KMS-11 (cell line): Measurements from ENCODE around the gene TAC4.

Experiments
- H2AFZ ChIP-seq: fragments of 200-600 bp; sonication (generic); 2 replicates; pipeline ENCODE4 v1.6.1; 2016; ENCODE audit warnings: antibody characterized with exemption, mixed run types, low read depth
- H3K27ac ChIP-seq: fragments of 200-600 bp; sonication (generic); 2 replicates; pipeline ENCODE4 v1.6.1; 2016; ENCODE audit warnings: mild to moderate bottlenecking, mixed run types
- H3K27me3 ChIP-seq: fragments of 200-600 bp; sonication (generic); 2 replicates; pipeline ENCODE4 v1.6.1; 2017; ENCODE audit warnings: mild to moderate bottlenecking, low read depth, mixed run types, moderate library complexity; ENCODE audit not compliant: insufficient read depth
- H3K36me3 ChIP-seq: fragments of 200-600 bp; sonication (generic); 2 replicates; pipeline ENCODE4 v1.6.1; 2017; ENCODE audit warnings: mild to moderate bottlenecking, mixed run types; ENCODE audit not compliant: insufficient read depth
- H3K4me1 ChIP-seq: fragments of 200-600 bp; sonication (generic); 2 replicates; pipeline ENCODE4 v1.6.1; 2016; ENCODE audit warnings: mild to moderate bottlenecking, low read depth, mixed run types; ENCODE audit not compliant: poor library complexity, severe bottlenecking
- H3K4me2 ChIP-seq: fragments of 200-600 bp; sonication (generic); 2 replicates; pipeline ENCODE4 v1.7.0; 2016; ENCODE audit warnings: mild to moderate bottlenecking, mixed run types
- H3K4me3 ChIP-seq: fragments of 200-600 bp; sonication (generic); IDR thresholded peaks from 2 replicates; pipeline ENCODE4 v1.6.1; 2017; ENCODE audit warnings: low read depth, low read length, mixed read lengths; ENCODE audit not compliant: insufficient read depth
- H3K79me2 ChIP-seq: fragments of 200-600 bp; sonication (generic); 2 replicates; pipeline ENCODE4 v1.6.1; 2016; ENCODE audit warnings: low read depth, mixed run types; ENCODE audit not compliant: insufficient read depth
- H3K9ac ChIP-seq: fragments of 200-600 bp; sonication (generic); 2 replicates; pipeline ENCODE4 v1.6.1; 2016; ENCODE audit warnings: mild to moderate bottlenecking, mixed run types
- H4K20me1 ChIP-seq: fragments of 200-600 bp; sonication (generic); 2 replicates; pipeline ENCODE4 v1.6.1; 2016; ENCODE audit warnings: mild to moderate bottlenecking, mixed run types; ENCODE audit not compliant: insufficient read depth
- CTCF ChIP-seq: fragments of 200-600 bp; sonication (generic); conservative IDR thresholded peaks from 2 replicates; pipeline ENCODE4 v1.6.1; 2017; ENCODE audit warnings: low read depth, mild to moderate bottlenecking, antibody characterized with exemption, low read length, moderate library complexity, mixed read lengths

The TAC4 gene

GRCh38 chr17:49894761-49895160, 46.9 kb upstream of the TAC4 start:
- Histone ChIP-seq H2AFZ (no peak overlapping the region), H4K20me1 (no peaks in the 10 kb centered on the region), H3K4me3 (no peak overlapping the region), H3K79me2 (no peaks in the 10 kb centered on the region), H3K9ac (no peak overlapping the region), H3K27me3 (peaks cover 100% of the 10 kb centered on the region), H3K4me2 (no peak overlapping the region), H3K27ac (no peak overlapping the region), H3K4me1 (no peaks in the 10 kb centered on the region), H3K36me3 (no peaks in the 10 kb centered on the region)
- TF ChIP-seq CTCF, result no peak

GRCh38 chr17:49891694-49892389, 44.0 kb upstream of the TAC4 start:
- Histone ChIP-seq H2AFZ (no peak overlapping the region), H3K27ac (no peak overlapping the region), H3K79me2 (no peaks in the 10 kb centered on the region), H3K27me3 (peaks cover 96% of the 10 kb centered on the region), H3K36me3 (no peaks in the 10 kb centered on the region), H4K20me1 (no peaks in the 10 kb centered on the region), H3K4me3 (no peak overlapping the region), H3K4me2 (no peak overlapping the region), H3K9ac (no peak overlapping the region), H3K4me1 (no peaks in the 10 kb centered on the region)
- no peak for TF ChIP-seq CTCF

GRCh38 chr17:49891271-49891670, 43.4 kb upstream of the TAC4 start:
- TF ChIP-seq CTCF, result no peak
- H3K27me3 ChIP-seq, result peaks cover 96% of the 10 kb centered on the region
- H3K4me1 ChIP-seq, result no peaks in the 10 kb centered on the region
- H3K27ac ChIP-seq, result no peak overlapping the region
- H3K36me3 ChIP-seq, result no peaks in the 10 kb centered on the region
- H3K79me2 ChIP-seq, result no peaks in the 10 kb centered on the region
- no peak overlapping the region for H3K4me3 ChIP-seq
- H3K4me2 ChIP-seq, result no peak overlapping the region
- no peak overlapping the region for H3K9ac ChIP-seq
- no peak overlapping the region for H2AFZ ChIP-seq
- H4K20me1 ChIP-seq, result no peaks in the 10 kb centered on the region

- TF ChIP-seq CTCF, result no peak
- no peaks in the 10 kb centered on the region for H3K36me3 ChIP-seq
Observed at GRCh38 chr17:49890852-49891251, 43.0 kb upstream of the TAC4 start.

More at GRCh38 chr17:49890852-49891251, 43.0 kb upstream of the TAC4 start:
- Histone ChIP-seq H3K79me2 (no peaks in the 10 kb centered on the region), H3K4me1 (no peaks in the 10 kb centered on the region), H2AFZ (no peak overlapping the region), H4K20me1 (no peaks in the 10 kb centered on the region), H3K27me3 (peaks cover 96% of the 10 kb centered on the region), H3K4me2 (no peak overlapping the region), H3K9ac (no peak overlapping the region), H3K27ac (no peak overlapping the region), H3K4me3 (no peak overlapping the region)
